ENCODE data around the gene LRRC32.

GRCh38 chr11:76685831-76686230, 15.3 kb upstream of the LRRC32 start:
- TF ChIP-seq TCF7 (IDR thresholded peaks at IDR 0.05; ENCODE audit: borderline replicate concordance) (no peak), JUND (IDR thresholded peaks at IDR 0.05; ENCODE audit: low read depth, low read length) (no peak), BMI1 (IDR thresholded peaks at IDR 0.05; ENCODE audit: borderline replicate concordance) (no peak), EZH2 (IDR thresholded peaks at IDR 0.05; ENCODE audit: borderline replicate concordance, control insufficient read depth, low read depth, low read length) (no peak), IRF5 (IDR thresholded peaks at IDR 0.05; ENCODE audit: borderline replicate concordance) (no peak), EP300 (IDR thresholded peaks at IDR 0.05; ENCODE audit: borderline replicate concordance in 1 of 2, control insufficient read depth in 1 of 2, low read depth in 2 of 2, low read length in 2 of 2) (no peak), ZNF274 (IDR thresholded peaks at IDR 0.05; ENCODE audit: insufficient read depth, insufficient read length) (no peak), MAX (IDR thresholded peaks at IDR 0.05; ENCODE audit: low read depth, low read length) (no peak), BHLHE40 (IDR thresholded peaks at IDR 0.05; ENCODE audit: borderline replicate concordance in 1 of 2, low read depth in 2 of 2, low read length in 1 of 2) (no peak)
